Measurements from ENCODE around the gene SSH3.
A peak's percentile ranks its signal among the peaks of the same experiment; 100 is the strongest.

The SSH3 gene

GRCh38 chr11:67304511-67305113 lies 1.3 kb downstream of the SSH3 start:
- no peak for DNase-seq
- in situ Hi-C loops (cut with HindIII; ENCODE audit: low pct_ligation_motif_present, low pct_unique_long_range_greater_than_20kb, low sequenced_read_pairs) = no loop called here

- DNase-seq = no peak
- in situ Hi-C loops (cut with HindIII; ENCODE audit: low pct_ligation_motif_present, low pct_unique_long_range_greater_than_20kb, low sequenced_read_pairs) = no loop called here
Measured at GRCh38 chr11:67306769-67307544, 3.6 kb downstream of the SSH3 start.

GRCh38 chr11:67307545-67308001 lies 4.2 kb downstream of the SSH3 start:
- in situ Hi-C loops (cut with HindIII; ENCODE audit: low pct_ligation_motif_present, low pct_unique_long_range_greater_than_20kb, low sequenced_read_pairs) = no loop called here
- no peak for DNase-seq

- DNase-seq = no peak
- in situ Hi-C loops (cut with HindIII; ENCODE audit: low pct_ligation_motif_present, low pct_unique_long_range_greater_than_20kb, low sequenced_read_pairs) = no loop called here
Measured at GRCh38 chr11:67308031-67308866, 4.9 kb downstream of the SSH3 start.

- DNase-seq = no peak
- in situ Hi-C loops (cut with HindIII; ENCODE audit: low pct_ligation_motif_present, low pct_unique_long_range_greater_than_20kb, low sequenced_read_pairs) = no loop called here
Measured at GRCh38 chr11:67309166-67309565, 5.8 kb downstream of the SSH3 start.

- in situ Hi-C loops (cut with HindIII; ENCODE audit: low pct_ligation_motif_present, low pct_unique_long_range_greater_than_20kb, low sequenced_read_pairs) = no loop called here
Measured at GRCh38 chr11:67309661-67310061, 6.3 kb downstream of the SSH3 start.

GRCh38 chr11:67310246-67311050 lies 7.1 kb downstream of the SSH3 start:
- no peak for DNase-seq
- in situ Hi-C loops (cut with HindIII; ENCODE audit: low pct_ligation_motif_present, low pct_unique_long_range_greater_than_20kb, low sequenced_read_pairs) = no loop called here

More at GRCh38 chr11:67309661-67310061, 6.3 kb downstream of the SSH3 start:
- DNase-seq = no peak

- in situ Hi-C loops (cut with HindIII; ENCODE audit: low pct_ligation_motif_present, low pct_unique_long_range_greater_than_20kb, low sequenced_read_pairs) = no loop called here
- DNase-seq = no peak
Measured at GRCh38 chr11:67311051-67311555, 7.8 kb downstream of the SSH3 start.

- no peak for DNase-seq
- in situ Hi-C loops (cut with HindIII; ENCODE audit: low pct_ligation_motif_present, low pct_unique_long_range_greater_than_20kb, low sequenced_read_pairs) = no loop called here
Measured at GRCh38 chr11:67311556-67312082, 8.3 kb downstream of the SSH3 start.

- in situ Hi-C loops (cut with HindIII; ENCODE audit: low pct_ligation_motif_present, low pct_unique_long_range_greater_than_20kb, low sequenced_read_pairs) = no loop called here
- DNase-seq = no peak
Measured at GRCh38 chr11:67312187-67313021, 9.1 kb downstream of the SSH3 start.

GRCh38 chr11:67313125-67313890 lies 10.0 kb downstream of the SSH3 start:
- in situ Hi-C loops (cut with HindIII; ENCODE audit: low pct_ligation_motif_present, low pct_unique_long_range_greater_than_20kb, low sequenced_read_pairs) = no loop called here

GRCh38 chr11:67314218-67314617 lies 10.9 kb downstream of the SSH3 start:
- in situ Hi-C loops (cut with HindIII; ENCODE audit: low pct_ligation_motif_present, low pct_unique_long_range_greater_than_20kb, low sequenced_read_pairs) = no loop called here
- DNase-seq = no peak

More at GRCh38 chr11:67313125-67313890, 10.0 kb downstream of the SSH3 start:
- DNase-seq = no peak

- in situ Hi-C loops (cut with HindIII; ENCODE audit: low pct_ligation_motif_present, low pct_unique_long_range_greater_than_20kb, low sequenced_read_pairs) = no loop called here
- DNase-seq = no peak
Measured at GRCh38 chr11:67315325-67315909, 12.1 kb downstream of the SSH3 start.

GRCh38 chr11:67316882-67317204 lies 13.5 kb downstream of the SSH3 start:
- DNase-seq = no peak
- in situ Hi-C loops (cut with HindIII; ENCODE audit: low pct_ligation_motif_present, low pct_unique_long_range_greater_than_20kb, low sequenced_read_pairs) = no loop called here

GRCh38 chr11:67317205-67317887 lies 14.0 kb downstream of the SSH3 start:
- in situ Hi-C loops (cut with HindIII; ENCODE audit: low pct_ligation_motif_present, low pct_unique_long_range_greater_than_20kb, low sequenced_read_pairs) = no loop called here
- peak; percentile 94 for DNase-seq
